Measurements from ENCODE around the gene FES. TPM values are rescaled to one million over a fixed set of nuclear protein-coding genes. Genes with fewer than 3 reads are reported as not detected.
A peak's percentile ranks its signal among the peaks of the same experiment; 100 is the strongest.

Gene FES
- polyA plus RNA-seq, 1 of the 3 experiments (the other 2 are of a cell fraction): 0.03 TPM

DNA sequence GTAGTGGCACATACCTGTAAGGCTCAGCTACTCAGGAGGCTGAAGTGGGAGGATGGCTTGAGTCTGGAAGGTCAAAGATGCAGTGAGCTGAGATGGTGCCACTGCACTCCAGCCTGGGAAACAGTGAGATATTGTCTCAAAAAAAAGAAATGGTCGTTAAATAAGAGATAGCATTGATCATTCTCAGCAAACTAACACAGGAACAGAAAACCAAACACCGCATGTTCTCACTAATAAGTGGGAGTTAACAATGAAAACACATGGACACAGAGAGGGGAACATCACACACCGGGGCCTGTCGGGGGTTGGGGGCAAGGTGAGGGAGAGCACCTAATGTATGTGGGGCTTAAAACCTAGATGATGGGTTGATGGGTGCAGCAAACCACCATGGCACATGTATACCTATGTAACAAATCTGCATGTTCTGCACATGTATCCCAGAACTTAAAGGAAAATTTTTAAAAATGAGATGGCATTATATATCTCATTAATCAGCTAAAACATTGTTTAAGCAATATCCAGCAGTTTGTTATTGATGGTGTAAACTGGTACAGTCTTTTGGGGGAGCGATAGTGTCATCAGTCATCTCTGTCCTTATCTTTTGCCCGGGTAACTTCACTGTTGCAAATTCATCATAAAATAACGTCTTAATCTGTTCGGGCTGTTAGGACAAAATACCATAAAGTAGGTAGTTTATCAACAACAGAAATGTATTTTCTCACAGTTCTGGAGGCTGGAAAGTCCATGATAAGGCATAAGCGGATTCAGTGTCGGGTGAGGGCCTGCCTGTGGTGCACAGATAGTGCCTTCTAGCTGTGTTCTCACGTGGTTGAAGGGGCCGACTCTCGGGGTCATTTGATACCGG is 17.1 kb downstream of the FES start (continued):
- TF ChIP-seq, protein P1, sequence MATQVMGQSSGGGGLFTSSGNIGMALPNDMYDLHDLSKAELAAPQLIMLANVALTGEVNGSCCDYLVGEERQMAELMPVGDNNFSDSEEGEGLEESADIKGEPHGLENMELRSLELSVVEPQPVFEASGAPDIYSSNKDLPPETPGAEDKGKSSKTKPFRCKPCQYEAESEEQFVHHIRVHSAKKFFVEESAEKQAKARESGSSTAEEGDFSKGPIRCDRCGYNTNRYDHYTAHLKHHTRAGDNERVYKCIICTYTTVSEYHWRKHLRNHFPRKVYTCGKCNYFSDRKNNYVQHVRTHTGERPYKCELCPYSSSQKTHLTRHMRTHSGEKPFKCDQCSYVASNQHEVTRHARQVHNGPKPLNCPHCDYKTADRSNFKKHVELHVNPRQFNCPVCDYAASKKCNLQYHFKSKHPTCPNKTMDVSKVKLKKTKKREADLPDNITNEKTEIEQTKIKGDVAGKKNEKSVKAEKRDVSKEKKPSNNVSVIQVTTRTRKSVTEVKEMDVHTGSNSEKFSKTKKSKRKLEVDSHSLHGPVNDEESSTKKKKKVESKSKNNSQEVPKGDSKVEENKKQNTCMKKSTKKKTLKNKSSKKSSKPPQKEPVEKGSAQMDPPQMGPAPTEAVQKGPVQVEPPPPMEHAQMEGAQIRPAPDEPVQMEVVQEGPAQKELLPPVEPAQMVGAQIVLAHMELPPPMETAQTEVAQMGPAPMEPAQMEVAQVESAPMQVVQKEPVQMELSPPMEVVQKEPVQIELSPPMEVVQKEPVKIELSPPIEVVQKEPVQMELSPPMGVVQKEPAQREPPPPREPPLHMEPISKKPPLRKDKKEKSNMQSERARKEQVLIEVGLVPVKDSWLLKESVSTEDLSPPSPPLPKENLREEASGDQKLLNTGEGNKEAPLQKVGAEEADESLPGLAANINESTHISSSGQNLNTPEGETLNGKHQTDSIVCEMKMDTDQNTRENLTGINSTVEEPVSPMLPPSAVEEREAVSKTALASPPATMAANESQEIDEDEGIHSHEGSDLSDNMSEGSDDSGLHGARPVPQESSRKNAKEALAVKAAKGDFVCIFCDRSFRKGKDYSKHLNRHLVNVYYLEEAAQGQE (IDR thresholded peaks at IDR 0.05; ENCODE audit: low read depth, low read length): no peak
- TF ChIP-seq RFX5 (IDR thresholded peaks at IDR 0.05; ENCODE audit: low read length): no peak

DNA sequence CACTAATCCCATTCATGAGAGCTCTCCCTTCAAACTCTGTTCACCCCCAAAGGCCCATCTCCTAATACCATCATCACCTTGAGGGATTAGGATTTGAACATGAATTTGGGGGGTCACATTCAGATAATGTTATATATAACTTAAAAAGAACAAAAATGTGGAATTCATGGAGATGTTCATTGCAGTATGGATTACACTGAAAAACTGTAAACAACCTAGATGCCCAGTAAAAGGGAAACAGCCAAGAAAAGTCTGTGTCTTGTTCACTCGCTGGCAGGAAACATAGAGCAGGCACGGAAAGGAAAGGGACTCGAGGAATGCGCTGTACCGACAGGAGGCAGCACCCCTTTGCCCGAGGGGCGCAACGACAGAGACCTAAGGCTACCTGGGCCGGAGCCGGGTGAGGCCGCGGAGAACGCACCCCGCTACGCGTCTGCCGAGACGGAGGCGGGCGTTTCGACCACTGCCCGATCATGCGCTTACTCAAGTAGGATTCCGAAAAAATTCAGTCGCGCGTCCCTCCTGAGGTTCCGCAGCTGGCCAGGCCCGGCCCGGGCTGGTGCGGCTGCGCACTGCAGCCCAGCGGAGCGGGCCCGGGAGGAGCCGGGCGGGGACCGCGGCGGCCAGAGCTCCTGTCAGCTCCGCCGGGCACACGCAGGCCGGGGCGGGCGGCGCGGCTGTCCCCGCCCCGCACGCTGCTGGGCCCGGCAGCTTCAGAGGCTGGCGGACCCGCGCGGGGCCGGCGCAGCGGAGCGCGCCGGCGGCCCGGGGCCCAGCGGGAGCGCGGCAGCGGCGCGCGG is 17.9 kb downstream of the FES start:
- peak; percentile 99 for DNase-seq
- H3K9me3 ChIP-seq: no peaks in the 10 kb centered on the region
- H3F3A ChIP-seq (replicated peaks; ENCODE audit: insufficient read depth): peaks cover 10% of the 10 kb centered on the region
- no peaks in the 10 kb centered on the region for H3K79me2 ChIP-seq (ENCODE audit: insufficient read depth)
- ChIA-PET POLR2A (interaction anchor here (0.5 to 1.2 kb wide), 6 partner anchors 9 to 743 kb away, joined by 3 to 9 read pairs (median 3); partner anchors contain the start of genes FES, HDDC3 and UNC45A), CTCF (interaction anchor here (0.6 to 7.5 kb wide), 15 partner anchors 8 to 1237 kb away, joined by 3 to 121 read pairs (median 4); partner anchors contain the start of genes HDDC3 and UNC45A)
- H3K9ac ChIP-seq: peak overlapping the region; percentile 61
- H2AFZ ChIP-seq (ENCODE audit: low read depth): peak overlapping the region; percentile 92
- peak overlapping the region; percentile 62 to 92 for H3K27ac ChIP-seq (ENCODE audit: low read depth in 2 of 2, low read length in 1 of 2)
- peaks cover 3 to 11% of the 10 kb centered on the region in 2 experiments; a peak in 2 of 4 replicates for H3K4me1 ChIP-seq (ENCODE audit: control insufficient read depth in 1 of 2, insufficient read depth in 2 of 2, low read depth in 1 of 2, low read length in 1 of 2)
- no peaks in the 10 kb centered on the region for H3K27me3 ChIP-seq (ENCODE audit: insufficient read depth)
- WGBS (ENCODE audit: low lambda C conversion rate): 2% methylated on average over 13 of the region's 71 CpGs
- H3K4me3 ChIP-seq (ENCODE audit: low read depth in 2 of 2, low read length in 1 of 2): peak overlapping the region; percentile 68 to 91
- peak overlapping the region; percentile 76 for H3K4me2 ChIP-seq
- H4K20me1 ChIP-seq (ENCODE audit: insufficient read depth): no peaks in the 10 kb centered on the region
- no peaks in the 10 kb centered on the region for H3K9me2 ChIP-seq
- H3K36me3 ChIP-seq (replicated peaks in 1 of 2; ENCODE audit: control insufficient read depth in 1 of 2, insufficient read depth in 2 of 2, low read length in 1 of 2): peaks cover 0 to 21% of the 10 kb centered on the region in 2 experiments
- TF ChIP-seq EZH2phosphoT487 (IDR thresholded peaks at IDR 0.05; ENCODE audit: borderline replicate concordance, low read depth) (no peak), RXRA (IDR thresholded peaks at IDR 0.05; ENCODE audit: borderline replicate concordance, low read depth) (no peak), RCOR1 (IDR thresholded peaks at IDR 0.05; ENCODE audit: low read length) (peak; percentile 47; the same call in 1 of the 2 replicates), MEF2A (IDR thresholded peaks at IDR 0.05; ENCODE audit: borderline replicate concordance, low read depth) (no peak), TAF1 (IDR thresholded peaks at IDR 0.05; ENCODE audit: borderline replicate concordance, low read depth, low read length) (no peak; the same call in 1 of the 2 replicates), YY1 (IDR thresholded peaks at IDR 0.05; ENCODE audit: low read depth) (no peak), TCF12 (IDR thresholded peaks at IDR 0.05) (peak; percentile 23; the same call in 1 of the 2 replicates), FOSL2 (IDR thresholded peaks at IDR 0.05; ENCODE audit: borderline replicate concordance, low read depth) (no peak), ELF1 (IDR thresholded peaks at IDR 0.05) (no peak), TEAD4 (IDR thresholded peaks at IDR 0.05; ENCODE audit: borderline replicate concordance, insufficient read depth) (no peak), SMC3 (IDR thresholded peaks at IDR 0.05; ENCODE audit: low read depth, low read length) (peak; percentile 44)
- TF ChIP-seq, protein P2, sequence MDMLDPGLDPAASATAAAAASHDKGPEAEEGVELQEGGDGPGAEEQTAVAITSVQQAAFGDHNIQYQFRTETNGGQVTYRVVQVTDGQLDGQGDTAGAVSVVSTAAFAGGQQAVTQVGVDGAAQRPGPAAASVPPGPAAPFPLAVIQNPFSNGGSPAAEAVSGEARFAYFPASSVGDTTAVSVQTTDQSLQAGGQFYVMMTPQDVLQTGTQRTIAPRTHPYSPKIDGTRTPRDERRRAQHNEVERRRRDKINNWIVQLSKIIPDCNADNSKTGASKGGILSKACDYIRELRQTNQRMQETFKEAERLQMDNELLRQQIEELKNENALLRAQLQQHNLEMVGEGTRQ (IDR thresholded peaks at IDR 0.05; ENCODE audit: borderline replicate concordance, low read depth, low read length): no peak
- TF ChIP-seq, protein P3, sequence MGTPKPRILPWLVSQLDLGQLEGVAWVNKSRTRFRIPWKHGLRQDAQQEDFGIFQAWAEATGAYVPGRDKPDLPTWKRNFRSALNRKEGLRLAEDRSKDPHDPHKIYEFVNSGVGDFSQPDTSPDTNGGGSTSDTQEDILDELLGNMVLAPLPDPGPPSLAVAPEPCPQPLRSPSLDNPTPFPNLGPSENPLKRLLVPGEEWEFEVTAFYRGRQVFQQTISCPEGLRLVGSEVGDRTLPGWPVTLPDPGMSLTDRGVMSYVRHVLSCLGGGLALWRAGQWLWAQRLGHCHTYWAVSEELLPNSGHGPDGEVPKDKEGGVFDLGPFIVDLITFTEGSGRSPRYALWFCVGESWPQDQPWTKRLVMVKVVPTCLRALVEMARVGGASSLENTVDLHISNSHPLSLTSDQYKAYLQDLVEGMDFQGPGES (IDR thresholded peaks at IDR 0.05; ENCODE audit: low read depth, low read length): no peak
- TF ChIP-seq, protein P1 (IDR thresholded peaks at IDR 0.05; ENCODE audit: low read depth, low read length): no peak
